ENCODE data around the gene GAS7.

DNA sequence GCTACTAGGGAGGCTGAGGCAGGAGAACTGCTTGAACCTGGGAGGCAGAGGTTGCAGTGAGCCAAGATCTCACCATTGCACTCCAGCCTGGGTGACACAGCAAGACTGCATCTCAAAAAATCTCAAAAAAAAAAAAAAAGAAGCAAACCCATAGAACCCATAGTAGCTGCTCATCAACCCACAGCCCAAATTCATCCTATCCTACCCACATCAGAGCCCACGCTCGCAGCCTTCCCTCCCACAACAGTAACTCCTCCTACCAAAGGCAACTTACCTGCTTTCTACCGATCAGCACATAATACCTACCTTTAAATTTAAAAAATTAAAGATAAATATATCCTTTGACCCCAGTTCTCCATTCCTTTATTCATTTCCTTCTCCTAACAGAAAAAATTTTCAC is 94.7 kb downstream of the GAS7 start:
- TF ChIP-seq, protein P1, sequence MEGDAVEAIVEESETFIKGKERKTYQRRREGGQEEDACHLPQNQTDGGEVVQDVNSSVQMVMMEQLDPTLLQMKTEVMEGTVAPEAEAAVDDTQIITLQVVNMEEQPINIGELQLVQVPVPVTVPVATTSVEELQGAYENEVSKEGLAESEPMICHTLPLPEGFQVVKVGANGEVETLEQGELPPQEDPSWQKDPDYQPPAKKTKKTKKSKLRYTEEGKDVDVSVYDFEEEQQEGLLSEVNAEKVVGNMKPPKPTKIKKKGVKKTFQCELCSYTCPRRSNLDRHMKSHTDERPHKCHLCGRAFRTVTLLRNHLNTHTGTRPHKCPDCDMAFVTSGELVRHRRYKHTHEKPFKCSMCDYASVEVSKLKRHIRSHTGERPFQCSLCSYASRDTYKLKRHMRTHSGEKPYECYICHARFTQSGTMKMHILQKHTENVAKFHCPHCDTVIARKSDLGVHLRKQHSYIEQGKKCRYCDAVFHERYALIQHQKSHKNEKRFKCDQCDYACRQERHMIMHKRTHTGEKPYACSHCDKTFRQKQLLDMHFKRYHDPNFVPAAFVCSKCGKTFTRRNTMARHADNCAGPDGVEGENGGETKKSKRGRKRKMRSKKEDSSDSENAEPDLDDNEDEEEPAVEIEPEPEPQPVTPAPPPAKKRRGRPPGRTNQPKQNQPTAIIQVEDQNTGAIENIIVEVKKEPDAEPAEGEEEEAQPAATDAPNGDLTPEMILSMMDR (IDR thresholded peaks at IDR 0.05 in 2 of 3, conservative IDR thresholded peaks at IDR 0.05 in 1 of 3; ENCODE audit: borderline replicate concordance in 1 of 3, insufficient read depth in 1 of 3, low read depth in 2 of 3, low read length in 2 of 3): no peak
- TF ChIP-seq POLR2A (IDR thresholded peaks at IDR 0.05; ENCODE audit: borderline replicate concordance, extremely low read depth, insufficient read depth, insufficient read length) (no peak), JUND (IDR thresholded peaks at IDR 0.05) (no peak), RAD21 (IDR thresholded peaks at IDR 0.05; ENCODE audit: low read depth) (no peak), POLR2AphosphoS5 (IDR thresholded peaks at IDR 0.05; ENCODE audit: low read depth, low read length) (no peak), TCF7L2 (IDR thresholded peaks at IDR 0.05; ENCODE audit: borderline replicate concordance, extremely low read depth, insufficient read depth, insufficient read length) (no peak), ZNF274 (IDR thresholded peaks at IDR 0.05; ENCODE audit: low read depth, low read length) (no peak), SIN3A (IDR thresholded peaks at IDR 0.05; ENCODE audit: low read depth) (no peak)
- TF ChIP-seq, protein P2, sequence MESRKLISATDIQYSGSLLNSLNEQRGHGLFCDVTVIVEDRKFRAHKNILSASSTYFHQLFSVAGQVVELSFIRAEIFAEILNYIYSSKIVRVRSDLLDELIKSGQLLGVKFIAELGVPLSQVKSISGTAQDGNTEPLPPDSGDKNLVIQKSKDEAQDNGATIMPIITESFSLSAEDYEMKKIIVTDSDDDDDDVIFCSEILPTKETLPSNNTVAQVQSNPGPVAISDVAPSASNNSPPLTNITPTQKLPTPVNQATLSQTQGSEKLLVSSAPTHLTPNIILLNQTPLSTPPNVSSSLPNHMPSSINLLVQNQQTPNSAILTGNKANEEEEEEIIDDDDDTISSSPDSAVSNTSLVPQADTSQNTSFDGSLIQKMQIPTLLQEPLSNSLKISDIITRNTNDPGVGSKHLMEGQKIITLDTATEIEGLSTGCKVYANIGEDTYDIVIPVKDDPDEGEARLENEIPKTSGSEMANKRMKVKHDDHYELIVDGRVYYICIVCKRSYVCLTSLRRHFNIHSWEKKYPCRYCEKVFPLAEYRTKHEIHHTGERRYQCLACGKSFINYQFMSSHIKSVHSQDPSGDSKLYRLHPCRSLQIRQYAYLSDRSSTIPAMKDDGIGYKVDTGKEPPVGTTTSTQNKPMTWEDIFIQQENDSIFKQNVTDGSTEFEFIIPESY (IDR thresholded peaks at IDR 0.05; ENCODE audit: extremely low read depth, insufficient replicate concordance, low read length): no peak

All from HCT116 (cell line).